ENCODE measurements around the gene WEE1. TPM values are rescaled to one million over a fixed set of nuclear protein-coding genes. Genes with fewer than 3 reads are reported as not detected.
A peak's percentile ranks its signal among the peaks of the same experiment; 100 is the strongest.

Gene WEE1
- polyA plus RNA-seq, 2 of the 4 experiments (the other 2 are of a cell fraction): 18.6 to 41.3 TPM

- no peak for FAIRE-seq
Observed at GRCh38 chr11:9567401-9567800, 6.1 kb upstream of the WEE1 start.

GRCh38 chr11:9568161-9568853 is 5.2 kb upstream of the WEE1 start:
- Histone ChIP-seq H3K27ac (peak overlapping the region; percentile 83 to 84), H3K4me2 (peak overlapping the region; percentile 92), H3K4me1 (peaks cover 64% of the 10 kb centered on the region), H3K9me3 (no peaks in the 10 kb centered on the region), H3K4me3 (no peak overlapping the region)
- TF ChIP-seq TFCP2L1 (CRISPR knock-in tag; IDR thresholded peaks at IDR 0.05) (no peak), RAD21 (conservative IDR thresholded peaks at IDR 0.05 in 1 of 2, IDR thresholded peaks at IDR 0.05 in 1 of 2) (no peak), HDAC2 (IDR thresholded peaks at IDR 0.05) (no peak), CHD2 (IDR thresholded peaks at IDR 0.05; ENCODE audit: low read length, partially characterized antibody) (no peak), HOXB13 (CRISPR knock-in tag; IDR thresholded peaks at IDR 0.05; ENCODE audit: low read depth) (no peak), ELK1 (IDR thresholded peaks at IDR 0.05; ENCODE audit: low read depth, low read length) (no peak), ZNF302 (CRISPR knock-in tag; IDR thresholded peaks at IDR 0.05) (no peak), POLR2A (IDR thresholded peaks at IDR 0.05; ENCODE audit: low read length) (no peak), MAFK (IDR thresholded peaks at IDR 0.05; ENCODE audit: partially characterized antibody) (no peak)
- CTCF ChIA-PET: interaction anchor here (1.1 to 4.3 kb wide), 4 partner anchors 9 to 191 kb away, joined by 3 to 19 read pairs (median 8); no protein-coding TSS in a partner anchor
- 68% methylated on average over 8 of the region's 8 CpGs for WGBS (ENCODE audit: missing lambda C conversion rate)
- FAIRE-seq (no peak), DNase-seq (ENCODE audit: low read depth in 1 of 2, low spot score in 1 of 2) (no peak), ATAC-seq (no peak)
- POLR2A ChIA-PET: no interaction called here

More at GRCh38 chr11:9567401-9567800, 6.1 kb upstream of the WEE1 start:
- Histone ChIP-seq H3K4me3 (no peak overlapping the region), H3K27ac (peak overlapping the region; percentile 78 to 83; a peak in 5 of 6 replicates), H3K4me1 (peaks cover 64% of the 10 kb centered on the region), H3K4me2 (no peak overlapping the region), H3K9me3 (no peaks in the 10 kb centered on the region)
- no peak for DNase-seq (ENCODE audit: low read depth in 1 of 2, low spot score in 1 of 2)
- ChIA-PET POLR2A (interaction anchor here (0.5 kb wide), 1 partner anchor 61 kb away, joined by 6 read pairs; no protein-coding TSS in a partner anchor), CTCF (interaction anchor here (1.2 to 7.2 kb wide), 3 partner anchors 29 to 46 kb away, joined by 3 to 33 read pairs (median 19); no protein-coding TSS in a partner anchor)
- no peak for TF ChIP-seq NPAS2 (CRISPR knock-in tag; IDR thresholded peaks at IDR 0.05; ENCODE audit: borderline replicate concordance)
- no peak for TF ChIP-seq JUNB (IDR thresholded peaks at IDR 0.05)
- no peak for TF ChIP-seq CBX8 (IDR thresholded peaks at IDR 0.05)
- no peak for TF ChIP-seq POLR2AphosphoS2 (conservative IDR thresholded peaks at IDR 0.05; ENCODE audit: low read length)
- no peak for TF ChIP-seq TP53 (CRISPR knock-in tag; IDR thresholded peaks at IDR 0.05)
- TF ChIP-seq GATA3 (IDR thresholded peaks at IDR 0.05; ENCODE audit: borderline replicate concordance): no peak
- no peak for TF ChIP-seq JUN (IDR thresholded peaks at IDR 0.05)
- no peak for TF ChIP-seq RARB (CRISPR knock-in tag; IDR thresholded peaks at IDR 0.05)
- TF ChIP-seq ZC3H11A (IDR thresholded peaks at IDR 0.05): no peak
- no peak for TF ChIP-seq POLR2A (IDR thresholded peaks at IDR 0.05; ENCODE audit: low read length)
- no peak for ATAC-seq
- WGBS (ENCODE audit: missing lambda C conversion rate): 91% methylated on average over 5 of the region's 5 CpGs

GRCh38 chr11:9568854-9569587 is 4.4 kb upstream of the WEE1 start:
- H3K4me2 ChIP-seq: peak overlapping the region; percentile 92
- WGBS (ENCODE audit: missing lambda C conversion rate): 8% methylated on average over 7 of the region's 7 CpGs
- peak overlapping the region; percentile 83 to 84 for H3K27ac ChIP-seq
- peaks cover 64% of the 10 kb centered on the region for H3K4me1 ChIP-seq
- POLR2A ChIA-PET: no interaction called here
- no peak for FAIRE-seq
- peak; percentile 50 to 90 for DNase-seq (ENCODE audit: low read depth in 1 of 2, low spot score in 1 of 2)
- H3K4me3 ChIP-seq: peak overlapping the region; percentile 19; the same call in 1 of the 3 replicates
- no peaks in the 10 kb centered on the region for H3K9me3 ChIP-seq
- CTCF ChIA-PET: interaction anchor here (0.7 to 4.3 kb wide), 5 partner anchors 8 to 190 kb away, joined by 3 to 19 read pairs (median 6); no protein-coding TSS in a partner anchor
- ATAC-seq: peak; percentile 16 to 22; a peak in 4 of 6 replicates
- no peak; the same call in 1 of the 2 replicates for TF ChIP-seq GATA3 (IDR thresholded peaks at IDR 0.05; ENCODE audit: borderline replicate concordance)
- peak; percentile 81; the same call in 1 of the 2 replicates for TF ChIP-seq HOXA7 (CRISPR knock-in tag; IDR thresholded peaks at IDR 0.05)
- TF ChIP-seq HMGXB4 (CRISPR knock-in tag; IDR thresholded peaks at IDR 0.05; ENCODE audit: borderline replicate concordance): no peak
- no peak for TF ChIP-seq CHD4 (IDR thresholded peaks at IDR 0.05; ENCODE audit: borderline replicate concordance)
- TF ChIP-seq JUNB (IDR thresholded peaks at IDR 0.05): peak; percentile 8; the same call in 1 of the 2 replicates
- TF ChIP-seq EHF (CRISPR knock-in tag; IDR thresholded peaks at IDR 0.05): 0 out of 2 replicates have a peak, but pooled peaks have one; percentile 69
- no peak for TF ChIP-seq CTCF (IDR thresholded peaks at IDR 0.05)
- no peak for TF ChIP-seq NPAS2 (CRISPR knock-in tag; IDR thresholded peaks at IDR 0.05; ENCODE audit: borderline replicate concordance)
- no peak for TF ChIP-seq MAFK (IDR thresholded peaks at IDR 0.05; ENCODE audit: partially characterized antibody)
- no peak for TF ChIP-seq PHF8 (IDR thresholded peaks at IDR 0.05; ENCODE audit: borderline replicate concordance, low read depth)
- TF ChIP-seq TFCP2L1 (CRISPR knock-in tag; IDR thresholded peaks at IDR 0.05): no peak
- no peak for TF ChIP-seq USF2 (IDR thresholded peaks at IDR 0.05)
- no peak for TF ChIP-seq HOXB5 (CRISPR knock-in tag; IDR thresholded peaks at IDR 0.05)
- no peak for TF ChIP-seq CHD2 (IDR thresholded peaks at IDR 0.05; ENCODE audit: low read length, partially characterized antibody)
